Measurements from ENCODE around the gene ANKRD33.

The ANKRD33 gene

GRCh38 chr12:51905471-51906429, 17.8 kb downstream of the ANKRD33 start:
- DNase-seq = no peak

- DNase-seq = no peak
These were observed 18.7 kb downstream of the ANKRD33 start for GRCh38 chr12:51906430-51907082.

GRCh38 chr12:51907083-51907855, 19.4 kb downstream of the ANKRD33 start, which contains the start of gene ACVRL1:
Gene ACVRL1 (plus strand): TSS chr12:51907504. CDS start chr12:51912475, 4,971 bp downstream.
- DNase-seq = no peak

- no peak for DNase-seq
These were observed 20.0 kb downstream of the ANKRD33 start for GRCh38 chr12:51907856-51908425.

GRCh38 chr12:51908876-51909592, 21.1 kb downstream of the ANKRD33 start:
- DNase-seq = no peak

GRCh38 chr12:51910168-51910567, 22.3 kb downstream of the ANKRD33 start:
- no peak for DNase-seq

- DNase-seq = no peak
These were observed 22.8 kb downstream of the ANKRD33 start for GRCh38 chr12:51910691-51911090.

- no peak for DNase-seq
These were observed 23.4 kb downstream of the ANKRD33 start for GRCh38 chr12:51911307-51911706.

GRCh38 chr12:51911788-51912711, 24.1 kb downstream of the ANKRD33 start:
- no peak for DNase-seq

- no peak for DNase-seq
These were observed 25.4 kb downstream of the ANKRD33 start for GRCh38 chr12:51913071-51914033.

GRCh38 chr12:51914034-51914923, 26.4 kb downstream of the ANKRD33 start:
- no peak for DNase-seq

GRCh38 chr12:51915003-51915625, 27.2 kb downstream of the ANKRD33 start:
- DNase-seq = no peak

- DNase-seq = no peak
These were observed 28.0 kb downstream of the ANKRD33 start for GRCh38 chr12:51915951-51916350.

GRCh38 chr12:51917041-51917590, 29.2 kb downstream of the ANKRD33 start:
- no peak for DNase-seq

GRCh38 chr12:51917746-51918453, 30.0 kb downstream of the ANKRD33 start:
- DNase-seq = no peak

- no peak for DNase-seq
These were observed 32.1 kb downstream of the ANKRD33 start for GRCh38 chr12:51920046-51920445.

Measured in CD4-positive, alpha-beta T cell treated with Interleukin-21 for 1 hour (primary cell).